ENCODE results near the gene WDR20.

WDR20 gene

DNA sequence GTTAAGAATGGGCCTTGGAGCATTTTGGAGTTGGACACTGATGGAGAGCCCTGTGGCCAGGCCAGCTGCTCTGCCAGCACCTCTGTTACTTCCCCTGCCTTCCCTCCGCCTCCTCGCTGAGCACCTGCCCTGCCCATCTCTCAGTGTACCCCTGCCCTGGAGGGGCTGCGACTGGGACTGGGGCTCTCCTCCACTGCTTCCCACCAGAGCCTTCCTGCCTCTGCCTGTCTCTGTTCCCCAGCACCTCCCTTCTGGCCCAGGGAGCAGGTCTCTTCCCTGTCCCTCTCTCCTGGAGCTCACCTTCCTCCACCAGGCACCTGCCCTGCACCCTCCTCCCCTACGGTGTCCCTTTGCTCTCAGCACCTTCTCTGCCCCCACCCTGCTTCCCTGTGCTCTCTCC, 62.1 kb downstream of the WDR20 start:
- DNase-seq = no peak

DNA sequence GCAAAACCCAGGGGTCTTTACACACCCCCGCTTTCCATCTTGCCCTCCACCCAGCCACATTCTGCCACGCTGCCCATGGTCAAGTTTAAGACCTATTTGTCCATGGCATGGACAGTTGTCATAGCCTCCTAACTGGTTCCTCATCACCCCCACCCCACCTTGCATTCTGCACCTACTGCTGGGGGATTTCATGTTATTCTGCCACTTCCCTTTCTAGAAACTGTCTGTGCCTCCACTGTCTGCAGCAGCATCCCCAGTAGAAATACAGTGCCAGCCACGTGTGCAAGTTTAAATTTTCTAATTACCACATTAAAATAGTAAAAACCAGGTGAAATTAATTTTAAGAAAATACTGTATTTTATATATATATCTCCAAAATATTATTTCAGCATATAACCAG, 63.2 kb downstream of the WDR20 start:
- no peak for DNase-seq

DNA sequence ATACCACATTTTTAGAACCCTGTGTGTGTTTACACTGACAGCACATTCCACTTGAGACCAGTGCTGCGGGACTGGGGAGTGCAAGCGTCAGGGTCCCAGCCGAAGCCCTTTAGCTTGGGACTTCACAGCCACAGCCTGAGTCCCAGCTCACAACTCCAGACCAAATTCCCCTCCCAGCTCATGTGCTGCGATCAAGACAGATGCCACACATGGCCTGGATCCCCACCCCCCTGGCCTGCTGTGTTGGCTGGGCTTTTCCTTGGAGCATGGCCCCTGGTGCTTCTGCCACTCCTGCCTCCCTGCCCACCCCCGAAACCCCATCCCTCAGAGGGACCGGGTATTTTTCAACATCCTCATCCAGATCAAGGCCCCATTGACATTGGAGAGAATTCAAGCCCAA, 63.7 kb downstream of the WDR20 start:
- DNase-seq = no peak

DNA sequence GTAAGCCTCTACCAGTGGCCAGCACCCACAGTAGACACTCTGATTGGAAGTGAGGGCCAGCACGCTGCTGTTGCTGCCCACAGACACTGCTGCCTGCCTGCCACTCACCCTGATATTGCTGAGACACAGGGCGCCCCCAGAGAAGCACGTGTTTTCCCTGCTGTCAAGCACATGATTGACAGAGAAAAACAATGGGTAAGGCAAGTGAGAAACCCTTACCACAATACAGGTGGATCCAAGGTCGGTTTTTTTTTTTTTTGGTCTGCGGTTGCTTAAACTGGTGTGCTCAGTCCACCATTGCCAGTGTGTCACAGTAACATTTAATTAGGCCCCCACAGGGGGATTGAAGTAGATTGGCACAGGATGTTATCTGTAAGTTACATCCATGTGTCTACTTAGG, 65.9 kb downstream of the WDR20 start:
- no peak for DNase-seq

DNA sequence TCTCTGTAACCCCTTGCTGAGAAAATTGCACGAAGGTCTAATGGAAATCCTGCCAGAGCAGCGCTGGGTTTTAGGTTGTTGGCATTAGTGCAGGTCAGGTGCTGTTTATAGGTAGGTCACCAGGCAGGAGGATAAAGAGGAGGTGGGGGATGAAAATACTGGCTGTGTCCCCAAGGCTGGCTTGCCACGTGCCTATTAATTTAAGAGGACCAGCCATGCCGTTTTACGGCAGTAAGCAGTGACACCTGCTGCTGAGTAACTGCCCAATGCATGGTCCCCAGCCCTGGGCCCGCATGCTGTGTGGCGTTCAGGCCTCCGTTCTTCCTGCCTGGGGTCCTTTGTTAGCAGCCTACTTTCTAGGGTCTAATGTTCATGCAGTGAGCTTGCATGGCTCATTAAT, 67.2 kb downstream of the WDR20 start:
- no peak for DNase-seq

DNA sequence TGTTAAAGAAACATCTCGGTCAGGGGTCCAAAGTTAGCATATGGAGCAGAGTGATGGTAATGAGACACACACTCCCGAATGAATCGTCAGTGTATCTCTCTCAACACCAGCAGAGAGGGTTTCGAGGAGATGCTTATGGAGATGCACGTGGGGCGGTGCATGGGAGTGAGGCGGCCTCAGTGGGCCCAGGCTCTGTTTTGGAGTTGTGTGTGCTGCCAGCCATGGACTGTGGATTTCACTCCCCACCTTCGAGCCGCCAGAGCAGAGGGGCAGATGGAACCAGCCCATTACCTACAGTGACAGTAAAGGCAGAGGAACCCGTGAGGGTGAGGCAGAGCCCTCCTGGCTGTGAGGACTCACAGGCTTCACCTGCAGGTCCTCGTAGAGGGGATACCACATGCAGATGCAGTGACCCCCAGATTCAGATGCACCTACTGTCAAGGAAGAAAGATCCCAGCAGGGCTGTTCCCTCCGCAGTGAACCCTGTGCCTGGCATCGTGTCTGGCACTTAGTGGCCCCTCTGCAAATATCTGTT, 68.2 kb downstream of the WDR20 start:
- no peak for DNase-seq

DNA sequence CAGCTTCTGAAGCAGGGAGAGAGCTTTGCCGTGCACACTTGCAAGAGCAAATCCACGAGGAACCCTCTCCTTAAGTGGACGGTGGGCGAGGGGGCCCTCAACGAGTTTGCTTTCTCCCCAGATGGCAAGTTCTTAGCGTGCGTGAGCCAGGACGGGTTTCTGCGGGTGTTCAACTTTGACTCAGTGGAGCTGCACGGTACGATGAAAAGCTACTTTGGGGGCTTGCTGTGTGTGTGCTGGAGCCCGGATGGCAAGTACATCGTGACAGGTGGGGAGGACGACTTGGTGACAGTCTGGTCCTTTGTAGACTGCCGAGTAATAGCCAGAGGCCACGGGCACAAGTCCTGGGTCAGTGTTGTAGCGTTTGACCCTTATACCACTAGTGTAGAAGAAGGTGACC, 69.0 kb downstream of the WDR20 start:
- no peak for DNase-seq

DNA sequence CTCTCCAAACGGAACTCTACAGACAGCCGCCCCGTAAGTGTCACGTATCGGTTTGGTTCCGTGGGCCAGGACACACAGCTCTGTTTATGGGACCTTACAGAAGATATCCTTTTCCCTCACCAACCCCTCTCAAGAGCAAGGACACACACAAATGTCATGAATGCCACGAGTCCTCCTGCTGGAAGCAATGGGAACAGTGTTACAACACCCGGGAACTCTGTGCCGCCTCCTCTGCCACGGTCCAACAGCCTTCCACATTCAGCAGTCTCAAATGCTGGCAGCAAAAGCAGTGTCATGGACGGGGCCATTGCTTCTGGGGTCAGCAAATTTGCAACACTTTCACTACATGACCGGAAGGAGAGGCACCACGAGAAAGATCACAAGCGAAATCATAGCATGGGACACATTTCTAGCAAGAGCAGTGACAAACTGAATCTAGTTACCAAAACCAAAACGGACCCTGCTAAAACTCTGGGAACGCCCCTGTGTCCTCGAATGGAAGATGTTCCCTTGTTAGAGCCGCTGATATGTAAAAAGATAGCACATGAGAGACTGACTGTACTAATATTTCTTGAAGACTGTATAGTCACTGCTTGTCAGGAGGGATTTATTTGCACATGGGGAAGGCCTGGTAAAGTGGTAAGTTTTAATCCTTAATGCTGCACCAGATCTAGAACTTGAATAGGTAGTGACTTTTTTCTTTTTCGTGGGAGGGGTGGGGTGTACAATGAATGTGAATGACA, 69.7 kb downstream of the WDR20 start:
- no peak for DNase-seq

DNA sequence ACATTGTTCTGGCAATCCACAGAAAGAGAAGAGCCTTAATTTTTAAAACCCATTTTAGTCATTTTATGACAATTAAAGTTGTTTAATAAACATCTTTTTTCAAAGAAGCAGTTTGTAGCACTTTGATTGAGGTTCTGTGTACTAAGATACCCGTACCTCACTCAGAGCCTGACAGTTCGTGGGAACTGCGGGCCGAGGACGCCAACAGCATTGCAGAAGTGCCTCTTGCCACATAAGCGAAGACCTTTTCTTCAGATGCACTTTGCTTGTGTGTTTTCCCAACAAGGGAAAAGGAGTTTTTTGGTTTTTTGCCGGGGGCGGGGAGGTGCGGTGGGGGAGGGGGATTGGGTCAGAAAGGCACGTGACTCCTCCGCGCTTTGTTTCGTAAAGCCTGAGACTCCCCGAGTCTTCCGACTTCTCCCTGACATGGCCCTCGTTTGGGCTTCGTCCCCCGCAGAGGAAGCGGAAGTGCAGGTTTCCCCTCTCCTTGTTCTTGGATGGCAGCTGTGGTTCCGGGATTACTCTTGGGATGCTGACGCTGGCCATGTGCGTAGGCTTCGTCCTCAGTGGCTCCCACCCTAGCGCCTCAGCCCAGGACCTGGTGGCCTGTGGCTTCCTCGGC, 70.8 kb downstream of the WDR20 start:
- DNase-seq = peak in 1 of 2 donors; percentile 2

DNA sequence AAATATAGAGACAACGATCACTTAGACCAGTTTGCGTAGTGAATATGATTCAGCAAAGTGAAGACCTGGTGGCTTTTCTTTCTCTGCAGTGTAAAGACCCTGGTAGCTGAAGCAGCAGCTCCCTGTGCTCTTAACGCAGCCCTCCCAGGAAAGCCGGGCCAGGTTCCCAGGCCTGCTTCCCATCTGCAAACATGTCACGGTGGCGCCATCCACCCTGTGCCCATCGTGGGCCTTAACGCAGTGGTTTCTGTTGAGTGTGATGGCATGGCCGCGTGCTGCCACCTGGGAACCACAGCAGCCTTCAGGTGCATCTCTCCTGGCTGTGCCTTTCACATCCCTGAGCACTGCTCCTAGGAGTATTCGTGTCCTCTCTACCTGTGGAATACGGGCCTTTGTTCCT, 71.5 kb downstream of the WDR20 start:
- DNase-seq = no peak

DNA sequence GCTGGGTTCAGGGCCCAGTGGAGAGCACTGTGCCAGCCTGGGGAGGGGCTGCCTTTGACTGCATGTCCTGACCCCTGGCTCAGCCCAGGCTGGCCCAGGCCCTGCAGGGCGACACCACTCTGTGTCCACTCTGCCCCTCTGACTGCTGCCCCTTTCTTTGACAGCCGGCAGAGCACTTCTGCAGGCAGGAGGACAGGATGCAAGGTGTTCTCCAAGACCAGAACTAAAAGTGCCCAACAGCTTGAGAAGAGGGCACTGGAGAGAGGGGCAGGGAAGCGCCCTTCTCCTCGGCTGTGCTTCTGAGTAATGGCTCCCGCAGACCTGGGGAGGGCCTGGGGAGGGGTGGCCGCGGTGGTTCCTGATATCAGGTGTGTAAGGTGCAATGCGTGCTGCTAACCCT, 72.7 kb downstream of the WDR20 start:
- DNase-seq = no peak

DNA sequence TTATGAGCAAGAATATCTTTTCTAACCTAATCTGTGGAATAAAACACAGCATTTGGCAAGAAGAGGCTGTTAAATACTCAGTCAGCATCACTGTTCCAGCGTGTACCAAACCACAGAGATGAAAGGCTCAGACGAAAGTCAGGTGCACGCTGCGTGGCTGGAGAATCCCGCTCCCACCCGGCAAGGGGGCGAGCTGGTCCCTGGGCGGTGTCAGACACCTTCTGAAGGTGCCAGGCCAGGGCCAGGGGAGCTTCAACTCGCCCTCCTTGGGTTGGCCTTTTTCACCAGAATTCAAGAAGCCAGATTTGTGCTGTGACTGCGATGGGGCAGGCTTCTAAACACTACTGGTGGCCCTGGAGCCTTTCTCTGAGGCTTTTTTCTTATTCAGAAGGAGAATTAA, 73.1 kb downstream of the WDR20 start:
- no peak for DNase-seq

DNA sequence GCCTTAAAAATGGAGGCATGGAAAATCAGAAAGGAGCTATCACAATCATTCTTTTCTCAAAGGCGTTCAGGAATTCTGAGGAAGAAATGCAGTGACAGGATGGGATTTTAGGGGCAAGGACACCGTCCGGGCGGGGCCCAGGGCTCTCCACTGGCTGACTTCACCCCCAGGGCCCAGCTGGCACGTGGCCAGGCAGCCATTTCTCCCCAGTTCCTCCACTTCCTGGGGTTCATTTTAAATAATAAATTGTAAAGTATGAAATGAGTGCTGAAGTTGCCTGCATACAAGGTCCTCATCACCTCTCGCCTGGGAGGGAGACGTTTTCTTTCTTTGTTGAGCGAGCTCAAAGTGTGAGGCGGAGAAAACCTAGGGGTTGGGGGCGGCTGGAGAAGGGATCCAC, 73.8 kb downstream of the WDR20 start:
- no peak for DNase-seq

DNA sequence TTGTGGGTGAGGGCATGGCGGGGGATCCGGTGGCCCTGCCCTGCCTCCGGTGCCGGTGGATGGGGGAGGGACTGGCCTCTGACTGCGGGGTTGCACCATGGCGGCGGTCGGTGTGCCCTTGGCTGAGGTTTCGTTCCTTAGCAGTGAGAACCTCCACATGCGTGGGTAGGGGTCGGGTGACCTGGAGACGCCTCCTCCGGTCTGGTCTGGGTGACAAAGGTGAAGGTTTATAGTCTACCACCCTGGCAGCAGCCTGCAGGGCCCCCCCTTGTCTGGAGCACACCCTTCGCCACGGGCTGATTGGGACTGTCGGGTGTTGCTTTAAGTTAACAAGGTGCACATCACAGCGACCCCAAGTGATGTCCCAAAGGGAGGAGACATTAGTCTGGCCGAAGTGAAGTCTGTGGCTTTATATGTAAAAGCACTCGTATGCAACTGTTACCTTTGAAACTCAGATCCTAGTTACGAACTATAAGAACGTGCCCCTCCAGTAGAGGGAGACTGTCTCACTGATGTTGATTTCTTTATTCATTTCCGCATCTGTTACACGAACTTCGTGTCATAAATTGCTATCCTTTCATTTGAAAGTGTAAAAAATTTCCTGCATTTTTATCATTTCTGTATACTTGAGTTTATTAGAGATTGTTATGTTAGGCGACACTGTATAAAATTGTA, 74.4 kb downstream of the WDR20 start:
- DNase-seq = no peak

DNA sequence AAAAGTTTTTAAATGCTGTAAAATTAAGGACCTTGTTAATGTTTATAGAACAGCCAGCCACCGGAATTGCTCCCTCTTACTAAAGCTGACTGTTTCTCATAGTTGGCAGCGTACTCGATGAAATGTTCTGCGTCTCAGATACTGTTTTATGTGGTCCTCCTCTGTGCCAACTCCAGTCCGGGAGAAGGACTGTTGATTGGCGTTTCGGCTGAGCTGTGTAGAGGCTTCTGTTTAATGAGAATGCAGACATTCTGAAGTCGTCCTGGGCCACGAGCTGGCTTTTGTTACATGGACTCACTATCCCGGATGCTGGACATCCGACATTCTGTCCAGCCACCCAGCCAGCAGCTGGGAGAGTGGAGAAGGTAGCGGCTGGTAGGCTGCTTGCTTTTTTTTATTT, 75.4 kb downstream of the WDR20 start:
- DNase-seq = no peak

DNA sequence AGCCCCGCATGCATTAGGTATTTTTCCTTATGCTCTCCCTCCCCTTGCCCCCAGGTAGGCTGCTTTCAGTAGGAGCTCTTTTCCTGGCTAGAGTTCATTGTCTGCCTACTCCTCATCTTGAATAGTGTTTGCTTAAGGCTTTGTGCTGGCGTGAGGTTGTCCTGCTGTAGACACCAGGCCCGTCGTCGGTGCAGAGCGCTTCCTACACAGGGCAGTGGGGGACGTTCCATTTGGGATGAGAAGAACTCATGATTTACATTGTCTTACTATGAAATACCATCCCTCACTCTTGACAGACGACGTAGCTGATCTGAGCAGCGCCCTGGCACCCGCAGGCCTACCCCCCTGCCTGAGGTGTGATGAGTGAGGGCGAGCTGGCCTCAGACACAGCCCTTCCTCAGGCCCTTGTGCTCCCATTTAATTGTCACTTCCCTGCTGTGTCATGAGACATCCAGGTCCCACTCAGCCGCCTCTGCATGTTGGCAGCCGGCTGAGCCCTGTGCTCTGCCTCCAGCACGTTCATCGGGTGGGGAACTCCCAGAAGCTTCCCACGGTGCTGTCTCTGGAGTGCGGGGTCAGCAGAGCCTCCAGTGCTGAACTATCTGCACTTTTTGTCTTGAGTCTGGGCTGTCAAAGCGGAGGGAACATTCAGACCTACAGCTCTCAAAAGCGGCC, 76.0 kb downstream of the WDR20 start:
- no peak for DNase-seq

DNA sequence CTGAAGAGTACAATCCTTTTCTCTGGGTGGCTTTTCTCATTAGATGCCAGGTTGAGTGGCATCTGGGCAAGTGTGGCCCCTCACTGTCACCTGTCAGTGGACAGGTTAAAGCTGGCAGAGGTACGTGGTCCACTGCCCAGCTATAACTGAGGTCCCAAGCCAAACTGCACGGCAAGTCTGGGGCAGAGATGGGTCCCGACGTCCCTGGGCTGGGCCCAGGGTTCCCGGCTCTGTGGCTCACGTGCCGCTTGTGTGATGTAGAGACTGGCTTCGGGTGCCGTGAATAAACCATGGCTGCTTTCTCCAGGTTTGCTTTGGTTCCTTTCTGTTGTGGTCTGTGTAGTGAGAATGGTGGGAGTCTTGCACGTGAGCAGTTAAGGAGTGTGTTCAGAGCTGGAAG, 77.7 kb downstream of the WDR20 start:
- no peak for DNase-seq

DNA sequence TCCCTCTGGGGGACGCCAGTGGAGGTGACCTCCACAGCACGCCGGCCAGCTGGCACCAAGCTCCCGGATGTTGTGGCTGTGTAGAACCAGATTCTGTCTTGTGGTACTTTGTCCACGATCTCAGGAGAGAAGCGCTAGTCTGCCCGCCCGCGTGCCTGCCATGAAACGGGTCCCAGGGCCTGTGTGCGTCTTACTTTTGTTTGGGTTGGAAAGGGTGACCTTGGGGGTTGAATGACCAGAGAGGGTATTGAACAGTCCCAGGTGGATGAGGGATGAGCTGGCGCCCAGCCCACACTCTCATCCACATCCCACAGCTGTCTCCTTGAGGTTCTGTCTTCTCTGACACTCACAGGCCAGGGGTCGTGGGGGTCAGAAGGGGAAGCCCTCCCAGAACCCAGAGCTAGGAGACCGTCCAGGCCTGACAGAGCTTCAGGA, 78.3 kb downstream of the WDR20 start:
- DNase-seq = no peak

DNA sequence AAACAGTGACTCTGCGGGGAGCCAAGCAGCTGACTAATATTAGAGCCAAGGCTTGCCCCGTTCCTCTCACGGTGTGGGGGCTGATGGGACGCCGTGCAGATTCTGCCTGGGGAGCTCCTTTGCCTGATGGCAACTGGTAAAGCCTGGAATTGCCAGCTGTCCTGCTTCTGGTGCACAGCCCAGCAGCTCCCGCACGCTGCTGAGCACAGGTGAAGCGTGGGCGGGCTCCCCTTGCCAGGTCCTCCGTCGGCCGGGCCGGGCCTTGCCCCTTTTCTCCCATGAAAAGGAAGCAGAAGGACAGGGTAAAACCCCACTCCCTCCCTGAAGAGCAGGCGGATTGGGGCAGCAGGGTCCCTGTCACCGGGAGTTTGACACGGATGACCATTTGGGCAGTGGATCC, 79.0 kb downstream of the WDR20 start:
- DNase-seq = no peak

DNA sequence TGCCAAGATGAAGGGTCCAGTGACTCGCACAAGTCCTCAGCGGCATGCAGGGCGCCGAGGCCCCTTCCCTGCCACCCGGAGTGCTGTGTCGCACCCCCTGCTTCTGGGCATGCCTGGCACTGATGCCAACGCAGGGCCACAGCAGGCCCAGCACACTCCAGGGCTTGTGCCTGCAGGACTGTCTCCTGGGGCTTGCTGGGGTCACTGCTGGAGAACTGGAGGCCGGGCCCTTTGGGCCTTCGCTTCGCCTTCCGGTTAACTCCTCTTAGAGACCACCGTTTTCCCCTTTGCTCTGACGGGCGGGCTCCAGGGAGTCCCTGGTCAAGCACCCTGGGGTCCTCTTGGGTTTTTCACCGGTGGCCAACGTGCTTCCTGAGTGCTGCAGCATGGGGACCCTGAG, 79.6 kb downstream of the WDR20 start:
- DNase-seq = no peak

DNA sequence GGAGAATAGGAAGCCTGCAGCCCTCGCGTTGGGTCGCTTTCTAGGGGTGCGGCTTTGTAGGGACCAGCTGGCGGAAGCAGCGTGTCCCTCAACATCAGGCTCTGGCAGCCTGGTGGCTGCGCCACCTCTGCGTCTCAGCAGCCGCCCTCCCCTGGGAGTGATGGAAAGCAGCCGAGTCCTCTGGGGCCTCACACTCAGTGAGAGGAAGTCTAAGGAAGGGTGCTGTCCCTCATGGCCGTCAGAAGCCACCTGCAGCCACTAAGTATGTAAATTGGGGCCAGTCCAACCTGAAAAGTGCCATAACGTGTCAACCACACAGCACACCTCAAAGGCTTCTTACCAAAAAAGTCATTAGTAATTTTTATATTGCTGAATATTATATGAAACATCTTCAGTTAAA, 80.3 kb downstream of the WDR20 start:
- DNase-seq = peak in 1 of 2 donors; percentile 38

DNA sequence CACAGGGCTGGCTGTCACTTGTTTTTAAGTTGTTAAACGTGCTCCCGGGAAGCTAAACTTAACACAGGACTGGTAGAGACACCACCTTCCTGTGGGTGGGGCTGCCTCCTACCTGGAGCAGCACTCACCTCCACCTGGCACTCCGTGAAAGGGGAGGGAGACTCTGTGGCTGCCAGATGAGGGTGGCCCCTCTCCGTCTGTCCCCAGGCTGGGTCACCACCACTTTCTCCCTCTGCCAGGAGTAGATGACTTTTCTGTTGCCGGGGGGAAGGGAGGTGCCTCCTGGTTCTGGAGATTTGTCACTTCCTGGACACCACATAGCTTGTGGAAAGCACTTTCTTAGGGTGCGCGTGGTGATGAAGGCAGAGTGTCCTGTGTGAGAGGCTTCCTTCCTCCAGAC, 81.3 kb downstream of the WDR20 start:
- no peak for DNase-seq

DNA sequence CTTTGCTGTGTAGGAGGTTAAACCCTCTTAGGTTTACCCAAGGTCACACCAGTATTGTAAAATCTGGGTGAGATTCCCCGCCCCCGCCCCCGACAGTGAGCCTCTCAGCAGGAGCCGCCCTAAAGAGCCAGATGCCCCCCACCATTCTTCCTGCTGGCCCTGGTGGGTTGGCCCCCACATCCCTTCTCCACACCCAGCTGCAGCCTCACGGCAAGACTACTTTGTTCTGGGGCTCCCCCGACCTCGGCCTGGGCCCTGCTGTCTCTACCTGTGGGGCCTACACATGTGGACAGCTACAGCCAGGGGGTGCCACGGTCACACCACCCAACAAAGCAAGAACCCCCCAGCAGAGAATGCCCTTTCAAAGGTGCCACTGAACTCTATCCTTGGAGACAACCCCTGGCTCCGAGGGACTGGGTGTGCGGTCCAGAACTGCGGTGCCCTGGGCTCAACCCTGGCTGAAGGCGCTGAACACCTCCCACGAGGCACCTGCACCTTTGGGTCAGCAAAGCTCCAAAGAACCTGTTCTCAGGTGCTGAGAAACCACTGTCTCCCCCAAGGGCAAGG, 82.4 kb downstream of the WDR20 start:
- DNase-seq = no peak
